ENCODE results near the gene DYNC2LI1.

The DYNC2LI1 gene

DNA sequence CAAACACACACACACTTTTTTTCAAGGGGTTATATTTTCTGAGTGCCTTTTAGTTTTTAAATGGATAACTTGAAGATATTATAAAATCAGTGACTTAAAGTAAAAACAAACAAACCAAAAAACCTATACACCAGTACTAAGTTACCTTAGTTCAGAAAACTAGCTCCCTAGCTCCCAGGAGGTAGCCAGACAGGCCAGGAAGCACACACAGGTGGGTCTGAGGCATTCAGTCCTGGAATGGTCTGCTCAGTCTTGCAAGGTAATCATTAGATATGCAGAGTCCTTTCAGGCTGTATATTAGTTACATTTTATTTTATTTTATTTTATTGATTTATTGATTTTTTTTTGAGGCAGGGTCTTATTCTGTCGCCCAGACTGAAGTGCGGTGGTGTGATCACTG is 10.7 kb upstream of the DYNC2LI1 start:
- no peak for DNase-seq (ENCODE audit: low spot score)

DNA sequence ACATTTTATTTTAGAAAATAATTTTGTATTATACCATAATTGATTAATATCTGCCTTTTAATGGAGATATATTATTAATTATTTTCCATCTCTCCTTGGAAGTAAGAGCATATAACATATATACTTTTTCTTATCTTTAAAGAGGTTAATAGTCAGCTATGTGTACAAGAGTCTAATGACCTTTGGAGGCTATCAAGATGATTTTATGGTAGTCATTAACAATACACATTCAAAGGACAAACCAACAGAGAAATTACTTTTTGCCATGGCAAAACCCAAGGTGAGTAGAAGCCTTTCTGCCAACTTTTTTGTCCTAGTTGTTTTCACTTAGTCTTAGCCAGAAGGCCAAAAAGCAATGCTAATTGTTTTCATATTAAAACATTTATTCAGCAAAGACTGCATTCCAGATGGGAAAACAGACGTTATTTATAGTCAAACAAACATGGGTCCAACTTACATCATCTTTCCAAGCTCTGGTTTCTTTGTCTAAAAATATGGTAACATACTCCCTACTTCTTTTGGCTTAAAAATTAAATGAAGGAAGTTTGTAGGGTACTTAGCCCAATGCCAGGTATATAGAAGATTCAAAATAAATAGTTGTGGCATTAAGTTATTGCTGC is 9.6 kb upstream of the DYNC2LI1 start:
- DNase-seq (ENCODE audit: low spot score) = no peak

DNA sequence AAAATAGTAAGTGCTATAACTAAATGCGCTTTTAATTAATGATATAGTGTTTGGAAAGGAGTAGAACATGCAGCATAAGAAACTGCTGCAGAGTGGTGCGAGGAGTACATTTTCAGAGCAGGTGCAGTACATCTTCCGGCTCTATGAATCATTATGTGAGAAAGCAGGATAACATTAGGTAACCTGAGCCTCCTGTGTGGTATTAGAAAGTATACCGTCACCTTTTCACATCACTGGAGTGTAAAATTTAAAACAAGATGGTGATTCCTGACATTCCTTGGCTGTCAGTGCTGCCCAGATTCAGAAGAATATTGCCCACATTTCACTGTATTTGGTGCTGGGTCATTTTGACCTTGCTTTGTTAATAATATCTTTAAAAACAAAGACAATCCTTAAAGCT is 7.8 kb upstream of the DYNC2LI1 start:
- DNase-seq (ENCODE audit: low spot score) = no peak

DNA sequence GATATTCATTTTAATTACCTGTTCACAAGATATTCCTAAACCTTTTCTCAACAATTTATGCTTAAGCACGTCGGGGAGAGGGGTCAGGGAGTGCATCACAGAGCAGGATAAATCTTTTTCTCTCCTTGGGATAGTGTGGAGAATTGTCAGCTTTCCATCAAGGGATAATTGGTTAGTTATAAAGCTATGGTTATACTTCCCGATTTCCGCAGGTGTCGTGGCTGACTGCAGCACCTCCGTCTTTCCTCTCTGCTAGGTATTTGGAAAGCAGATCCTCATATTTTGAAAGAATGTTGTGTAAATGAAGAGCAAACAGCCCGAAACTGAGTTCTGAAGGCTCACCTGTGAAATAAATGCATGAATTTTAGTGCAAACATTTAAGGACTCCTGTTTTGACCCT is 778 bp downstream of the DYNC2LI1 start:
- DNase-seq (ENCODE audit: low spot score) = no peak

DNA sequence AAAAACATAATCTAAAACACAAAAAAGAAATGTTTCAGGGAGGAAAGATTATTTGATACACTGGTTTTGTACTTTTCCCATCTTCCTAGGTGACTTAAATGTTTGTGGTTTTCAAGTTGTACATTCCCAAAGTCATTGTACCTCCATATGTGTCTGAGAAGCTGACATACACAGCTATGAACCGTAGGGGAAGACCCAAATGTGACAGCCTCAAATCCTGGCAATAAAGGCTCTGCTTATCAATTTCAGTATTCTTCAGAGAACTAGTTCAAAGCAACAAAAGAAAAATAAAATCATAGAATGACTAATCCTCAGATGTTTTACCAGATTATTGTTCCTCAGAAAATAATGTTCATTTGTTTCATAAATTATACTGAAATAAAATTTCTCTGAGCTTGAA is 2.5 kb downstream of the DYNC2LI1 start:
- no peak for DNase-seq (ENCODE audit: low spot score)

DNA sequence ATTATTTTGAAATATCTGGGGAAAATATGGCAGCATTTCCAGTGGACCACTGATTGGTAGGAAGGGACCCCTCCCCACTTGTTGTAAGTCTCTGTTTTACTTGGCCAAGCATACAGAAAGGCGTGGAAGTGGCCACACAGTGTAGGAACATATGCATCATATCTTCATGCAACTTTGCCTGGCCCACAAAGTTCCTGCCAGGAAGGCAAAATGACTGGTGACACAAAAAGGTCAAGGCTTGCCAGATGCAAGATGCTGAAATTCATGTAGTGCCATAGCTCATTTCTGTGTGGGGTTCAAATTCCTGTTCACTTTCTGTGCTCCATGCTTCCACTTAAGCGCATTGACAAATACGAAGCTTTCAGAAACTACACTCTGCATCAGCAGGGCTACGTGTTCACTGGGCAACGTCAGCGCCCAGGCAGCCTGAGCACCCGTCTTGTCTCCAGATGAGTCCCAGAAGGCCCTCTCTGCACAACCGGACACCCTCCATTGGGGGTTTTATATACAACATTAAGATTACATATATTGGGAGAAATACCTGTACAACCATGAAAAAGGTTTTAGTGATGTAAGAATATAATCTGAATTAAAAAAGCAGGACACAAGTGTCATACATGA is 3.6 kb downstream of the DYNC2LI1 start:
- DNase-seq (ENCODE audit: low spot score) = no peak

DNA sequence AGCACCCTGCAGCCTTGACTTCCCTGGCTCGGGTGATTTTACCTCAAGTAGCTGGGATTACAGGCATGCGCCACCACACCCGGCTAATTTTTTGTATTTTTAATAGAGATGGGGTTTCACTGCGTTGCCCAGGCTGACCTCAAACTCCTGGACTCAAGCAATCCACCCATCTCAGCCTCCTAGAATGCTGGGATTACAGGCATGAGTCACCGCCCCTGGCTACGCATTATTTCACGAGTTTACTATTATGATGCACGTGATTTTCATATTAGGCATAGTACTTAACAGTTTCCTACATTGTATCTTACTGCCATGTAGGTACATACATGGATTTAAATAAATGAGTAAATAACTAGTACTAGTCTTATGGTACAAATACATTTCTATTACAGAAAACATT is 4.4 kb downstream of the DYNC2LI1 start:
- DNase-seq (ENCODE audit: low spot score) = no peak

DNA sequence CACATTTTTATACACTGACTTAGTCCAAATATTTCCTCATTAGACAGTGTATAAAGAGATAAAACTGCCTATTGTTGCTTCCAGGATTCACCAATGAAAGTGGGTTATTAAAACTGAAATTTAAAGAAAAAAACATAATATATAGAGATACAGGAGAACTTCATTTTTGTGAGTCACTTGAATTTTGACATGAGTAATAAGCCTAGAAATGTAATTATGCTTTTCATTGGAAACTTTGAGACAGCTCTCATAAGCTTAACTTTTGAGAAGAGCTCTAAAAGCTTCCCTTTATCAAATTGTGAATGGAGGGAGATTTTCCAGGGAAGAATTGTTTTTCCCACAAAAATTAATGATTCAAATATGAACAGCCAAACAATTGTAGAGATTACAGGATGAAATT is 14.1 kb downstream of the DYNC2LI1 start:
- no peak for DNase-seq (ENCODE audit: low spot score)

DNA sequence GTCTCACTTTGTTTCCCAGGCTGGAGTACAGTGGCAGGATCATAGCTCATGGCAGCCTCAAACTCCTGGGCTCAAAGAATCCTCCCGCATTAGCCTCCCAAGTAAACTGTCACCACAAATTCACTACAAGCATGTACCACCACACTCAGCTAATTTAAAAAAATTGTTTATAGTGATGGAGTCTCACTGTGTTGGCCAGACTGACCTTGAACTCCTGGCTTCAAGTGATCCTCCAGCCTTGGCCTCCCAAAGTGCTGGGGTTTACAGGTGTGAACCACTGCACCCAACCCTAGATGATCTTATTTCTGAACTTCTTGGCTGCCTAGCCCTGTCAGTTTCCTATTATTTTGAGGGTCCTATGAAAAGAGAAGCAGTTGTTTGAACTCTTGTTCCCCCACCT is 14.8 kb downstream of the DYNC2LI1 start:
- DNase-seq (ENCODE audit: low spot score) = no peak

DNA sequence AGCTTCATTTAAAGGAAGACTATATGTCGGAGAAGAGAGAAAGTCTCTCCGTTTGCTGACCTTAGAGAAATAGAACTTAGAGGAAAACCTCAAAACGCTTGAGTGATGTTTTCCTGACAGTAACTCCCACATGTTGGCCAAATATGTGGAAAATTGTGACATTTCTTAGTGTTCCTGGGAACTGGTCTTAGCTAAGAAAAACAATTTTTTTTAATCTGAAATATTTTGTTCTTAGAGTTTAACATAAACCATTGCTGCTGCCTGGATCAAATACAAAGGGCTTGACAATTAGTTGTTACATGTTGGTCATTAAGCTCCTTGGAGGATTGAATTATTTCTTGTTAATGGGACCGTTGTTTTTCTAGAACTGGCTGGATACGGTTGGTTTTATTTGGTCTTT is 16.3 kb downstream of the DYNC2LI1 start:
- DNase-seq (ENCODE audit: low spot score) = no peak

DNA sequence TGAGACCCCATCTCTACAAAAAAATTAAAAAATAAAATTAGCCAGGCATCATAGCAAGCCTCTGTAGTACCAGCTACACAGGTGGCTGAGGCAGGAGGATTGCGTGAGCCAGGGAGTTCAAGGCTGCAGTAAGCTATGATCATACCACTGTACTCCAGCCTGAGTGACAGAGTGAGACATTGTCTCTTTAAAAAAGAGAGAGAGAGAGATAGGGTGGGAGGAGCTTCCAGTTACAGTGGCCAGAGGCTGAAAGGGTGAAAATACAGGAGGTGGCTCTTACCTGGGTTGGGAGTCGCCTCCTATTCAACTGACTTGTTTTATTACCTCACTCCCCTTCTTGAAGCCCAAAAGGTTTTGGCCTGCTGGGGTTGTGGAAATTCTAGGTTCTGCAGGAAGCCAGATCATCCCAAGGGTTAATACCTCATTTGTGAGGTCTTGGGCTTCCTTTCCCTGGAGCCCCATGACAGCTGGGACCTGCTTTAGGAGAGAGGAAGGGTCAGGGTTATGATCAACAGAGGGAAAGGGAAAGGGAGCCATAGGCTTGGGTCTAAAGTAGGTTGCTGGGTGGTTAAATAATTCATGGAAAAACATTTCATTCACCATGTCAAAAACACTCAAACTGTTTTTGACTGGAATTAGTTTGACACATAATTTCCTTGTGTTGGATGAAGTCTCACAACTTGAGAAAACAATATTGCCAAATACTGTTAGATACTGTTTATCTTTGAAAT is 17.4 kb downstream of the DYNC2LI1 start:
- no peak for DNase-seq (ENCODE audit: low spot score)

DNA sequence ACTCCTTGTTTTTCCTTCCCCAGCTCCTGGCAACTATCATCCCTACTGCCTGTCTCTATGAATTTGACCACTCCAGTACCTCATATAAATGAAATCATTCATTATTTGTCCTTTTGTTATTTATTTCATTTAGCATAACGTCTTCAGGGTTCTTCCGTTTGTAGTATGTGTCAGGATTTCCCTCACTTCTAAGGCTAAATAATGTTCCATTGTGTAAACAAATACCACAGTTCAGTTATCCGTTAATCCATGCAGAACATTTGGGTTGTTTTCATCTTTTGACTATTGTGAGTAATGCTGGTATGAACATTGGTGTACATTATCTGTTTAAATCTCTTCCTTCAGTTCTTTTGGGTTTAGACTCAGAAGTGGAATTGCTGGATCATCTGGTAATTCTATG is 18.8 kb downstream of the DYNC2LI1 start:
- no peak for DNase-seq (ENCODE audit: low spot score)

DNA sequence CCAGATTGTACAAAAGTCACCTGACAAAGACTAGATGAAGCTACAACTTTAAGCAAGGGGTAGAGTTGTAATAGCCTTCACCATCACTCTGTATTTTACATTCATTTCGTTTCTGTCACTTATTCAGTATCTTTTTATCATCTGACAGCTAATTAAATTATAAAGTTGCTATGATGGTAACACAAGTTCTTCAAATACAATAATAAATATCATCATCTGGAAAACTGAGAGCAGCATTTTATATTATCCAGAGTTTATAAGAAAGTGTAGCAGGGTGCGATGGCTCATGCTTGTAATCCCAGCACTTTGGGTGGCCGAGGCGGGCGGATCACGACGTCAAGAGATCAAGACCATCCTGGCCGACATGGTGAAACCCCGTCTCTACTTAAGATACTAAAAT is 21.1 kb downstream of the DYNC2LI1 start:
- no peak for DNase-seq (ENCODE audit: low spot score)

DNA sequence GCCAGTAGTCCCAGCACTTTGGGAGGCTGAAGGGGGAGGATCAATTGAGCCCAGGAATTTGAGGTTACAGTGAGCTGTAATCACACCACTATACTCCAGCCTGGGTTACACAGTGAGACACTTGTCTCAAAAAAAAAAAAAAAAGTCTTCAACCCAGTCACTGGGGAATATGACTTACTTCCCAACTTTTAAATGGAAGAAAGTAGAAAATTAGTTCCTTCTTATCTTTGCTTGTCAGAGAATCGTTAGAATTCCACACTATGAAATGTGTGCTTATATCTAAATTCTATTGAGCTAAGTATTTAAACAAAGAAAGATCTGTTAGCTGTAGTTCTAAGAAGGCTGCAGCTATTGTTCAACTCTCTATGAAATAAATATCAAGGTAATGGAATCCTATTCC is 22.4 kb downstream of the DYNC2LI1 start:
- no peak for DNase-seq (ENCODE audit: low spot score)

DNA sequence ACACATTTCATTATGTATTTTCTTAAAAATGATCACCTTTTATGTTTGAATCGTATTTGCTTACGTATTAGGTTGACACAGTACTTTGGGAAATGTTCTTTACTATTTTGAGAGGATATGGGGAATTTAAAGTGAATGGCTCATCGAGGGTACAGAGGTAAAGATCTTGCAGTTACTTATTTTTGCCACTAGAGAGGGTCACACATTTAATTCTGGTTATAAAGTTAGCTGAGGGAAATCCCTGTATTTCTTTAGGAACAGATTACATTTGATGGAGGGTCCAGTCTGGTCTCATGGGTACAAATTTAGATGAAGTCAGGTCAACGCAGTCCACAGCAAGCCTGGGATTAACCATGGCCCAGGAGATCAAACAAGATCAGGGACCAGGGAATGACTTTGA is 24.5 kb downstream of the DYNC2LI1 start:
- DNase-seq (ENCODE audit: low spot score) = no peak

DNA sequence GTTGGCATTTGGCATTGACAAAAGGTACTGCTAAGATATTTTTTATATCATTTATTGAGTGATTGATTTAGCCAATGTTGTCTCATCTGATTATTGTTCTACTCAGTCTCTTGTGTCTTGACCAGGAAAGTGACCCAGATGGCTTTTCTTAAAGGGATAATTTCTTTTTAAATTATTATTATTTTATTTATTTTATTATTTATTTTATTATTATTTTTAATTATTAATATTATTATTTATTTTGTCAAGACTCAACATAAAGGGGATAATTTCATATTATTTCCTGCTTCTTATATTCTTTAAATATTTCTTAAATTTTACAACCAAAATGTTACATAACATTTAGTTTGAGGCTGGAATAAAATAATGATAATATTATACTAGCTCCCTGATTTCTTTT is 27.1 kb downstream of the DYNC2LI1 start:
- DNase-seq (ENCODE audit: low spot score) = no peak

DNA sequence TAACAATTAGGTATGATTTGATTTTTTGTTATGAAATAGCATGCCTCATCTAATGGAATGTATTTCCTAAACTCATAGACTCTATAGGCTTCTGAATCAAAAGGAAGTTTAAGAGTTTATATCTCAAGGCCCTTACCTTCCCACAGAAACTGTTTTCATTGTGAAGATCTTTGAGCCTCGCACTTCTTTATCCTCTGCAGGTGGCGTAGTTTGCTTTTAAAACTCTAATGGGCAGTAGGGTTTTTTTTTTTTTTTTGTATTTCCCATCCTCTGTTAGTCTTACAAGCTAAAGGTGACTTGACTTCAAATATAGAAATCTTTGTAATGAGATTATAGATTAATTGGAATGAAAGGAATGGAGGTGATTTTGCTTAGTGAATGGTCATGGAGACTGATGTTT is 28.3 kb downstream of the DYNC2LI1 start:
- DNase-seq (ENCODE audit: low spot score) = no peak

DNA sequence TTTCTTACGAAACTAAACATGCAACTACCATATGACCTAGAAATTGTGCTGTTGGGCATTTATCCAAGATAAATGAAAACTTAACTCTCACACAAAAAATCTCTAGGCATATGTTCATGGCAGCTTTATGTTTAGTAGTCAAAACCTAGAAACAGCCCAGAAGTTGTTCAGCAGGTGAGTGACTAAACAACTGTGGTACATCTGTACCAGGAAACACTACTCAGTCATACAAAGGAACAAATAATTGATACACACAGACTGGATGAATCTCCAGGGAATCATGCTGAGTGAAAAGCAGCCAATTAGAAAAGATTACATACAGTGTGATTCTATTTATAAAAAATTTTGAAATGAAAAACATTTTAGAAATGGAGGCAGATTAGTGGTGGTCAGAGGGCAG is 29.3 kb downstream of the DYNC2LI1 start:
- no peak for DNase-seq (ENCODE audit: low spot score)

DNA sequence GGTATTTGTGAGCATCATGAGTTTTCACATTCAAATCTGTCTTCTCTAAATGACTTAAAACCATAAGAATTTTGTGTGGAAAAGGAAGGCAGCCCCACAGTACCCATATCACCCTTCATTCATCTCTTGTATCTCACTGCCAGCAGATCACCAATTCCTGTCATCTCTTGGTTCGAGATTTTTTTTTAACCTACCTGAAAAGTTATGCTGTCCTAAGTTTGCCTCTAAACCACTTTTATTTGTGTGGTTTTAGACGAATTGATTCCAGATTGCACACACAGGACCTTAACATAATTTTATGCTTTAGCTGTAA is 32.8 kb downstream of the DYNC2LI1 start:
- no peak for DNase-seq (ENCODE audit: low spot score)

DNA sequence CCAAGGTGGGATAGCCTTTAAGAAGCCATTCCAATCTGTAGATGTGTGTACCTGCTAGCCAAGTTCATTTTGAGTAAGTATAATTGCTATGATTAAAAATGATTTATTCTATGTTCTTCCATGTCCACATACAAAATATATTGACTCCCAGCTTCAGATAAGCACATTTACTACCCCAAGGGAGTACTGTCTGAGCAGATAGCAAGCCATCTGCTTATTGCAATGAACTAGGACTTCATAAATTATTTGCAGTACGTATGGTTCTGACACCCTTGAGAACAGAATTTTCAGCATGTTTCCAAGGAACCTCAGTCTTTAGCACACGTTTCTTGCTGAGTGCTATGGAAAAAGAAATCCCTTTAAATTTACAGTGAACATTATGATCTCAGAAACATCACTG is 36.6 kb downstream of the DYNC2LI1 start:
- no peak for DNase-seq (ENCODE audit: low spot score)

DNA sequence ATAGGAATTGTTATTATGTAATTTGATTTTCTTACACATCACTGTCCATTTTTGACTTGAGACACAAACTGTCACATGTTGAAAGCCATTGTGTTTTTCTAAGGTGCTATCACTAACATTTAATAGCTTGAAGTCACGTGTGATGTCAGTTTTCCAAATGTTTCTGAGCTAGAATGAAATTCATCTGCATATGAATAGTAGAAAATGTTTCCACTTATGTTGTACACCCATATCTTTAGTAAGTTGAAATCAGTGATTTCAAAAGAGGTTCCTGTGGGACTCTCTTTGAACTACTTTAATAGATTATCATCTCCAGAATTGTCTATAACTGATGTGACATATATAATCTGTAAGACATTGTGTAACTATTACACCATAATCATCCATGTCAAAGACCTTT is 37.0 kb downstream of the DYNC2LI1 start:
- no peak for DNase-seq (ENCODE audit: low spot score)

DNA sequence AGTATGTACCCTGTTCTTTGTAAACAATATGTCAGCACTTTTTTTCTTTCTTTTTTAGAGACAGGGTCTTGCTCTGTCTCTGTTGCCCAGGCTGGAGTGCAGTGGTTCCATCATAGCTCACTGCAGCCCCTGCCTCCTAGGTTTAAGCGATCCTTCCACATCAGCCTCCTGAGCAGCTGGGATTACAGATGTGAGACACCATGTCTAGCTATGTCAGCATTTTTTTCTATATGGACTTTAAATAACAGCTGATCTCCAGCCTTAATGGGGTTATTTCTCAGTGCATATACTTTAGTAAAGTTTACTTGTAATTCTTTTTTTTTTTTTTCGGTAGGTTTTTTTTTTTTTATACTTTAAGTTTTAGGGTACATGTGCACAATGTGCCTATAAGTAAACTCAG is 38.2 kb downstream of the DYNC2LI1 start:
- DNase-seq (ENCODE audit: low spot score) = no peak

DNA sequence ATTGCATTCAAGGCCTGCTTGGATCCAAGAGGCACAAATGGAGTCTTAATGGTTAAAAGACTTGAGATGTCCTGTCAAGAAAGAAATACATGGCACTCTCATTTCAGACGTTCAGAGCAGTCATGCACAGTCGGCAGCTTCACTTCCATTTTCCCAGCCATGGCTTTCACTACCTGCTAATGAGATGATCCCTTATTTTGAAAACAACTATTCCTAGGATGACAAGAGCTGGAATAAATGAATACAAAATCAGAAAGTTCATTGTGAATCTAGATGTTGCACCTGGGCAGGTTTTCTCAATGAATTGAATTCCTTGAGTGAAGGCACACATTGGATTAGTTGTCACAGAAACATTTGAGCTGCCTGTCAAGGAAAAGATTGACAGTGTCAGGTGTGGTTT is 39.1 kb downstream of the DYNC2LI1 start:
- DNase-seq (ENCODE audit: low spot score) = no peak

DNA sequence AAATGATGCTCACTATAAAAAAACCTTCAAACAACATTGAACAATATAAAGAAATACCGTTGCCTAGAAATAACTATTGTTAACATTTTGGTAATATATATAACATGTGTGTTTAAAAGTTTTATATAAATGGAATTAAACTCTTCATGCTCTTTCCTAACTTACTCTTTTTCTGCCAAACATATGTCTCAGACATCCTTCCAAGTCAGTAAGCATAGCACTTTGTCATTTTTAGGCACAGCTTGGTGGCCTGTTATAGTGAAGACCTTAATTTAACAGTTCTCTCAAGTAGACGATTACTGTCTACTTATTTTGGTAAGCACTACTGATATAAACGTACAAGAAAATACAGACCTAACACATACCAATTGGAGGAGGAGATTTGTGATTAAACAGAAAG is 40.9 kb downstream of the DYNC2LI1 start:
- no peak for DNase-seq (ENCODE audit: low spot score)
